Activated CD4-positive, alpha-beta T cell treated with anti-CD3 and anti-CD28 coated beads for 4 hours (primary cell): ENCODE measurements around the gene TRMT6.

Experiments
- DNase-seq, 2 donors: peaks; one replicate each; pipeline ENCODE4 v3.0.0-alpha.2; 2020

TRMT6 gene

DNA sequence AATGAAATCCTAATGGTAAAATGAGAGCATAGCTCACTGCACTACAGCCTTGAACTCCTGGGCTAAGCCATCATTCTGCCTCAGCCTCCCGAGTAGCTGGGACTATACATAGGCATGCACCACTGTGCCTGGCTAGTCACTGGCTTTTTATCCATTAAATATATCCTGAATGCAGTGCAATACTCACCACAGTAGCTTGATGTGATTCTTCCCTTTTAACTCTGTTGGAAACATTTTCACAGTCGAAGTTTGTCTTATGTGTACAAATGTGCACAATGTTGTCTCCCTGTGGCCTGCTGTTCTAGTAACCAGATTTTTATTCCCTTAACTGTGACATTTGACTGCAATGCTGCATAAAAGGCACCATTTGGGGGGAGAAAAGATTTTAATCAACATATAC lies 56.7 kb downstream of the TRMT6 start:
- DNase-seq = no peak

DNA sequence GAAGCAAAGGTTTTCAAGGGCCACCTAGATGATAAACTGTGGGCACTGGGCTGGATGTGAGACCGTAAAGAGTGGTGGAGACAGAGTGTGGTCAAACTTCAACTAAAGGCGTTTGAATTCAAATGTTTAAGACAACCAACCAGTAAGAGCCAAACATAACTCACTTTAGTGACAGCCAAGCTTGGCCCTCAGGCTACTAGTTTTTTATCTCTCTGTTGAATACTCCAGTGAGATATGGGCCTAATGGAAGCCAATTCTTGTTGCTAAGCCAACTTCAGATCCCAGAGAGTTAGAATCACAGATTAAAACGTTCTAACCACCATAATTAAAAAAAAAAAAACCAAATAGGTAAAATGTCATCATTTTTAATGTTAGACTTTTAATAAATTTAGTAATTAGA lies 57.3 kb downstream of the TRMT6 start:
- DNase-seq = no peak

- no peak for DNase-seq
Measured at GRCh38 chr20:5890773-5891441, 59.4 kb downstream of the TRMT6 start.

- DNase-seq = no peak
Measured at GRCh38 chr20:5888041-5888440, 62.3 kb downstream of the TRMT6 start.

DNA sequence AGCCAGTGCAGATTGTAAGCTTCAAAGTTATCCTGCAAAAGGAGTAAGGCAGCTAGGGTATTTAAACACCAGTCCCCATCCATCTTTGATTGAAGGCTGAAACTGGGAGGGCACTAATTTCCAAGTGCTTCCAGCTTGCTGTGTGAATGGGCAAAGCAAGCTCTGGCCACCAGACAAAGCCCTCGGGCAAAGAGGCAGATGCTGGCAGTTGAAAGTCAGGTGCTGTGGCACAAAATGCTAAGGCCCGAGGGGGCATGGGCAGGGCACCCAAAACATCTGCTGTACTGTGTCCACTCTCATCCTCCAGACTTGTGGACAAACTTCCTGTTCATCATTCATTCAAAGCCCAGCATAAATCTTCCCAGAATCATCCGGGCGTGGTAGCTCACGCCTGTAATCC lies 62.9 kb downstream of the TRMT6 start:
- no peak for DNase-seq
